NCI-H2196 (cell line): ENCODE data around the gene HOXB6.

Source experiments
- DNase-seq: peaks from one replicate; lab custom pipeline; 2025; ENCODE audit not compliant: unreplicated experiment; lab: John Stamatoyannopoulos, UW

The HOXB6 gene

DNA sequence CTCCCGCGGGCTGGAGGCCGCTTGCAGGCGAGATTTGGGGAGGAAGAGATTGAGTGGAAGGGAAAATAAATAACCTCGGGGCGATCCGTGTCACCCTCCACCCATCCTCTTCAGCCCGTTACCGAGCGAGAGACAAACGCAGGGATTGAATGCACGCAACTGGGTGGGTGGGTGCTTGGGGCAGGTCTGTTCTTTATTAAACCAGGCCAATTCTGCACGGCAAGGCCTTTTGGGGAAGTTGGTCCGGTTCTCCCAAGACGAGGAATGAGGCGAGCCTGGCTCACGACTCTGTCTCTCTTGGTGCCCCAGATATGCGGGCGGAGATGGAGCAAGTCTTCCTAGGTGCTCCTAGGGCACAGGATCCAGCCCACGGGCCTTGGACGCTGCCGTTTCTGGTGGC lies 6.4 kb upstream of the HOXB6 start:
- DNase-seq = peak; percentile 26

- DNase-seq = peak; percentile 81
Observed at GRCh38 chr17:48610282-48611211, 5.8 kb upstream of the HOXB6 start, which contains the start of gene HOXB7. Gene HOXB7, minus strand, starts transcription at chr17:48611017. Its CDS starts 99 bp downstream, at chr17:48610918.

DNA sequence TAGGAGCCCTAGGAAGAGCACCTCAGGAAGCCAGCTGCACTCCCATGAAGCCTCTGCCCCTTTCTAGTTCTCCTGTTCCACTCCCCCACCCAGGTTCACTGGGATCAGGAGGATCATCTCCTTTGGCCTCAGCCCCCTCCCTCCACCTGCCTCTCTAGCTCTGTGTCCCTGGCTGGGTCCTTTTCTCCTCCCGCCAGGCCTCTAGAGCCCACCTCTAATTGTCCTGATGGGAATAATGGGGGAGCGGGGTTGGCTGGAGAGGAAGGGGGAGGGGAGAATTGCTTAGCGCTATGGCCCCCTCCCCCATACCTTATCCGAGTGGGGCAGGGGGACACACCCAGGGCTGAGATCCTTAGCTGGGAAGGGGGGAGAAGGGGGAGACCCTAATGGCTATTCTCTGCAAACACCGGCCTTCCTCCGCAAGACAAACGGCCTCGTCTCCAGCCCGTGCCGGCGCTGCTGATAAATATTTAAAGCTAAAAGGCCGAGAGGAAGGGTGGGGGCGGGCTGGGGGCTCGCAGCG lies 5.0 kb upstream of the HOXB6 start:
- DNase-seq = no peak

DNA sequence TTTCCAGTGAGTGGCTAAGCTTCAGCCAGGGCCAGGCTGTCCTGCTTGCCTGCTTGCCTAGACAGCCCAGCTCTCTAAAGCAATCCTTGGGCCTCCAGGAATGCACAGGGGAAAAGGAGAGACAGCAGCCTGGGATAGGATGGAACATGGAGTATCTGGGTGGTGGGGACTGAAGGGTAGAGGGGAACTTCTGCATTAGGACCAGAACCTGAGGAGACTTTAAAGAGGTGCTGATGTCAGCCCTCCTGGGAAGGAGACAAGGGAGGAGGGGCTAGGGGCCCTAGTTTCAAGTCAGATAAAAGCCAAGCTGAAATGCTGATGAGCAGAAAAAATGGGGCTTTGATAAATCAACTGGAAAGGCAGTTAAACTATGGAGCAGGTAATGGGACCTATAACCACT lies 4.2 kb upstream of the HOXB6 start:
- DNase-seq = no peak

DNA sequence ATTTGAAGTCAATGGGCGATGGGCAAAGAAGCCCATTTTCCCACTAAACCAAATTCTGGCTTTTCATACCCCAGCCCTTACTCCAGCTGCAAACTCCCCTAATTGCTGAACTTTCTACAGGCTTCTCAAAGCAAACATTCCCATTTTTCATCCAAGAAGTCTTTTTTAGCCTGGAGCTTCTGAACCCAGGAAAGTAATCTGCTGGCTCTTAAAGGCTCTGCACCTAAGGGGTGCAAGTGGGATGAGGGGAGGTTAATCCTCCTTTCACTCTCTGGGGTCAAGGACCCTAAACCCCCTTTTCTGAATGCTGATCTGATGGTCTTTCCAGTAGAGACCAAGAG lies 3.7 kb upstream of the HOXB6 start:
- no peak for DNase-seq

- no peak for DNase-seq
Observed at GRCh38 chr17:48606892-48607614, 2.3 kb upstream of the HOXB6 start.

GRCh38 chr17:48605991-48606891 lies 1.5 kb upstream of the HOXB6 start:
- DNase-seq = no peak

DNA sequence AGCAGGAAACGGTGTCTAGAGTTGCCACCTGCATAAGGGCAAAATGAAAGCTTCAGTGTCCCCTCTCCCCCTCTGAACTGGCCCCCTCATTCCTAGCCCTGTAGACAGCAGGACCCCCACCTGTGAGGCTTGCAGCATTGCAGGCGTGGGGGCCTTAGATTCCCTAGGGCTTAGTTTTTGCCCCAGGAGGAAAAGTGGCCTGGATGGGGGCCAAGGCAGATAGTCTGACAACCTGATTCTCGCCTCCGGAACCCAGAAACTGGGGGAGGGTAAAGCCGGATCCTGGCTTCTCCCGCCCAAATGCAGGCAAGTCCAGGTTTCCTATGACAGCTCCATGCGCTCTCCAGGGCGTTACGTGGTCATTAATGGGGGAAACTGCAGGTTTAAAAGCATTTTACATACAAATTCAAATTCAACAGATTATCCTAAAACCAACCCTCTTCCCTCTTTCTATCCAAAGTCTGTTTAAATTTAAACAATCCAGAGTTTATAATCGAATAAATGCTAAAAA lies 678 bp upstream of the HOXB6 start:
- no peak for DNase-seq

- no peak for DNase-seq
Observed at GRCh38 chr17:48603959-48604769, 622 bp downstream of the HOXB6 start.

GRCh38 chr17:48601539-48602425 lies 3.0 kb downstream of the HOXB6 start:
- DNase-seq = no peak

DNA sequence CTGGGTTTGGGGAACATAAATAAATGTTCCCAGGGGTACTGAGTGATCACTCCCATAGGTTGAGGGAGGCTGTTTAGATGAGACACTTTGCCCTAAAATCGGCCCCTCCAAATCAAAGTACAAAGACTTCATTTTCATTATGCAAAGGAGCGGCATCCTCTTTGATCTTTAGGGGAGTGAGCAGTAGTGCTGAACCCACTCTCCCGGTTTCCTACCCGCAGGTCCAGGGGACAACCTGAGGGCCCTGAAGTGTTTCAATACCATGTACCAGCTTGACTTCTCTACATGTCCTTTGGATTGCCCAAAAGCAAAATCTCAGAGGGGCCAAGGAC lies 3.6 kb downstream of the HOXB6 start:
- DNase-seq = no peak

DNA sequence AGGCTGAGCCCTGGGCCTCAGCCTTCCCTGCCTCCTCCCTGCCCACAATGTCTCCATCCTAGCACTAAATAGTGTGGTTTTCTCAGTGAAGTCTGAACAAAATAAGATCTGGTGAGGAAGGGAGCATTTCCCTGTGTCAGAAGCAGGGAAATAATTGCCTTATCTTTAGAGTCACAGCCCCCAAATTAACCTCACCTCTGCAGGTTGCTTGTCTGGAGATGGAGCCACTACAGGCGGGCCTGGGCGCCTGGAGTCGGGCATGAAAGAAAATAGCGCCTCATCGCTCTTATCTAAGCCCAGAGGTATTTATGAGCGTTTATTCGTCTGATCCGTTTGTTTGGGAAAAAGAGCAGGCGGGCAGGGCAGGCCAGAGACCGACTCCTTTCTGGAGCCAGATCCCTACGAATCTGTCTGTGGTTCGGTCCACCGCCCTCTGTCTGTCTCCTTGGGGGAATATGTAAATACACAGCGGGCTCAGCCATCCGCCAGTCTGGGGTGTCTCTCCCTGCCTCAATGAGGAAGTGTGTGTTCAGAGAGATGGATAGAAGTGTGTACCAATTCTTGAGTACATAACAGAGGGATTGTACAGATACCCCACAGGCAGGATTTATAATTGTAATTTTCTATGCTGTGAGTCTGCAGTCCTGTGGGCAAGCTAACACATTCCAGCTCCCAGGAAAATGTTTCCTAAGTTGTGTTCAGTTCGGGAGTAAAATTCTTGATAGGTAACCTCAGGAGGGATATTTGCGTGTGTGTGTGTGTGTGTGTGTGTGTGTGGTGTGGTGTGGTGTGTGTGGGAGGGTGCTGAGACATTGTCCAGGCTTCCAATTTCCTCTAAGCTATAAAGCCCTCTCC lies 4.3 kb downstream of the HOXB6 start:
- DNase-seq = no peak

DNA sequence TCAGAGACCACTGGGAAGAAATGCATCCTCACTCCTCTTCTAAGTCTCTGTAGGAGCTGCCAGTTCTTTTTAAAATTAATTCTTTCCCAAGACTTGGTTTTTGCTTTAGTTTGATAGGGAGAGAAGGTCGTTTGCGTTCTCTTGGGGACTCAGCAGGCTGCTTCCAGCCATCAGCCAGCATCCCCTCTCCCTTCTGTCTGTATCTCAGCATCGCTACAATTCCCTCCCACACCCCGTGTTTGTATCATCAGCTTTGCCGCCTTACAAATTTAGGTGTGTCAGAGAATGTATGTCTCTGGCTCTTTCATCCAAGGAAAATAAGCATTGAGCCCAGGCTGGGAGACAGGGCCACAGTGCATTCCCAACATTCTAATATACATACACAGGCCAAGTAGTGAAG lies 5.4 kb downstream of the HOXB6 start:
- no peak for DNase-seq

GRCh38 chr17:48598736-48599135 lies 6.0 kb downstream of the HOXB6 start:
- no peak for DNase-seq

GRCh38 chr17:48597778-48598631 lies 6.8 kb downstream of the HOXB6 start:
- DNase-seq = peak; percentile 71

DNA sequence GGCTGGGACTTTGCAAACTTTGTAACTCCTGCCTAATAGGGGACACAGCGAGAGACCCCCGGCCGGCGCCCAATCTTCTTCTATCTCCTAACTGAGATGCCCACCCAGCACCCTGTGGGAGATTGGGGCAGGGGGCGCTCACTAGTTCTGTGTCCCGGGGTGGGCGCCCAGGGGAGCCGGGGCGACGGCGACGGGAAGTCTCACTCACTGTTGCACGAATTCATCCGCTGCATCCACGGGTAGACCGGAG lies 7.3 kb downstream of the HOXB6 start:
- DNase-seq = no peak

DNA sequence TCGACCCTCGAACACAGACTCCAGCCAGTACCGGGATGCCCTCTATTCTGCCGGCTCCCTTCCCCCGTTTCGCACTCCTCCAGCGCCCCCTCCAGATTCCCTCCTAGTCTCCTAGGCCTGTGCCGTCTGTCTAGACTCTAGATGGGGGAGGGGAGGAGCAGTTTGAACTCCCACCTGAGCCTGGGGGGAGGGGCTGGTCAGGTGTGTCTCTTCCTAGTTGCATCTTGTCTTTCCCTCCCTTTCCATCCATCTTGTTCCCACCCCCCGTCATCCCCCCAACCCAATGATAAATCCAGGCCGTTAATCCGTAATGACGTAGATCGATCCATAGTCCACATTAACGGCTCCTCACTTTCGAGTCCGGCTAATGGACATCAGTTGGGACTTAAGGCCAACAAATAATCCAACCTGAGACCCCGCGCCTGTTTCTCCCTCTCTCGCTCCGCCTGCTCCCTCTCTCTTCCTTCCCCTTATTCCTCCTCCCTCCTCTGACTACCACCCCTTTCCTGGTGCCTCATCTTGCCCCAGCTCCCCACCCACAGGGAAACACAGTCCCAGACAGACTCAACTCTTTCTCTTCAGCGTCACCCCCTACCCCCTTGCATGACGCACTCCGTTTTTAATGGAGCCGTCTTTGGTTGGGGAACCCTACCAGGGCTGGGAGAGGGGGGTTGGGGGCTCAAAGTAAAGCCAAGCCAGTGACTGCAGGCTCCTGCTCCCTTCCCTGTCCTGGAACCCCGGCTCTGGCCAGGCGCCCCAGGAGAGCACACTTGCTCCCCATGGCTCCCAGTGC lies 7.9 kb downstream of the HOXB6 start:
- DNase-seq = peak; percentile 40
